A549 (cell line): ENCODE results near the gene IRAK3. TPM values are rescaled to one million over a fixed set of nuclear protein-coding genes. Genes with fewer than 3 reads are reported as not detected.
A peak's percentile ranks its signal among the peaks of the same experiment; 100 is the strongest.

Source experiments
- ATAC-seq, 2 experiments: fragments of 200-7000 bp in 1 of 2; fragments of >200 bp in 1 of 2; cut with Nextera tagmentation in 1 of 2; cut with Tn5 transposase in 1 of 2; 3 replicates each; pipeline versions ENCODE4 v1.8.0 to v1.9.1; 2018 to 2020; ENCODE audit warnings: mild to moderate bottlenecking in 1 of 2, moderate library complexity in 1 of 2
- CTCF ChIA-PET: fragments of 300-600 bp; sonication (Branson Sonifier 250); formaldehyde crosslinking; extraction: SDS; loops from one replicate; lab custom pipeline; 2021; ENCODE audit warnings: antibody characterized with exemption, inconsistent platforms; lab: Yijun Ruan, JAX
- POLR2A ChIA-PET: fragments of 350-600 bp; formaldehyde crosslinking; extraction: SDS; loops from one replicate; lab custom pipeline; 2021; ENCODE audit warnings: antibody characterized with exemption, inconsistent platforms; lab: Yijun Ruan, JAX
- DNase-seq, 2 experiments: peaks; one replicate each; pipeline versions ENCODE4 v3.0.0 to v3.0.0-alpha.2; 2011 to 2016; ENCODE audit warnings: low read depth in 1 of 2, low spot score in 1 of 2
- FAIRE-seq: peaks from 2 replicates; lab custom pipeline; 2011; peaks lifted over from hg19 to GRCh38; lab: Jason Lieb, UNC
- H3K27ac ChIP-seq, 2 experiments: fragments of >200 bp; sonication (Bioruptor Twin); formaldehyde crosslinking; 3 replicates each; pipeline ENCODE4 v1.5.1; 2016 to 2017
- H3K4me1 ChIP-seq: fragments of >200 bp; sonication (Bioruptor Twin); formaldehyde crosslinking; 3 replicates; pipeline ENCODE4 v1.6.1; 2016
- H3K4me2 ChIP-seq: fragments of >200 bp; sonication (Bioruptor Twin); formaldehyde crosslinking; 3 replicates; pipeline ENCODE4 v1.6.1; 2016
- H3K4me3 ChIP-seq: fragments of >200 bp; sonication (Bioruptor Twin); formaldehyde crosslinking; 3 replicates; pipeline ENCODE4 v1.5.1; 2016
- H3K9me3 ChIP-seq: fragments of >200 bp; sonication (Bioruptor Twin); formaldehyde crosslinking; 3 replicates; pipeline ENCODE4 v1.6.1; 2016
- ATOH8 ChIP-seq: fragments of 250-450 bp; sonication (Bioruptor Pico); IDR thresholded peaks from 2 replicates; pipeline ENCODE4 v1.5.0; 2020; ENCODE audit warnings: low read depth, mild to moderate bottlenecking, moderate library complexity
- BHLHE40 ChIP-seq: IDR thresholded peaks from 2 replicates; pipeline ENCODE4 v1.6.1; 2012; ENCODE audit warnings: low read depth, low read length, inconsistent platforms
- CBX8 ChIP-seq: fragments of 200-600 bp; sonication (generic); IDR thresholded peaks from 2 replicates; pipeline ENCODE4 v1.6.1; 2016
- CHD2 ChIP-seq: fragments of 150-350 bp; IDR thresholded peaks from 2 replicates; pipeline ENCODE4 v1.6.1; 2014; ENCODE audit warnings: low read length; ENCODE audit not compliant: partially characterized antibody
- EHMT2 ChIP-seq: fragments of 200-600 bp; sonication (generic); IDR thresholded peaks from 2 replicates; pipeline ENCODE4 v1.6.1; 2016; ENCODE audit warnings: antibody characterized with exemption, low read depth, mild to moderate bottlenecking, moderate library complexity
- ELK1 ChIP-seq: fragments of 150-350 bp; IDR thresholded peaks from 2 replicates; pipeline ENCODE4 v1.6.1; 2014; ENCODE audit warnings: low read depth, mild to moderate bottlenecking, low read length
- ESRRA ChIP-seq: fragments of 150-350 bp; IDR thresholded peaks from 2 replicates; pipeline ENCODE4 v1.6.1; 2014; ENCODE audit warnings: mild to moderate bottlenecking, low read length, borderline replicate concordance
- FOSB ChIP-seq: fragments of 250-450 bp; sonication (Bioruptor Pico); IDR thresholded peaks from 2 replicates; pipeline ENCODE4 v1.5.0; 2020; ENCODE audit warnings: mild to moderate bottlenecking, moderate library complexity
- MAZ ChIP-seq: fragments of 150-350 bp; IDR thresholded peaks from 2 replicates; pipeline ENCODE4 v1.6.1; 2014; ENCODE audit warnings: antibody characterized with exemption, low read depth, low read length, borderline replicate concordance
- MYC ChIP-seq: IDR thresholded peaks from 2 replicates; pipeline ENCODE4 v1.6.1; 2012; ENCODE audit warnings: mild to moderate bottlenecking, inconsistent platforms, low read length, improper control_type of control experiment, borderline replicate concordance
- NPAS2 ChIP-seq: fragments of 250-450 bp; sonication (Bioruptor Pico); IDR thresholded peaks from 2 replicates; pipeline ENCODE4 v1.8.0; 2022; ENCODE audit warnings: mild to moderate bottlenecking, moderate library complexity, borderline replicate concordance
- POLR2AphosphoS2 ChIP-seq: conservative IDR thresholded peaks from 2 replicates; pipeline ENCODE4 v1.6.1; 2012; ENCODE audit warnings: low read length, improper control_type of control experiment, inconsistent platforms
- RAD21 ChIP-seq, 2 experiments: fragments of >200 bp in 1 of 2; sonication (Bioruptor Twin) in 1 of 2; formaldehyde crosslinking in 1 of 2; IDR thresholded peaks in 1 of 2; conservative IDR thresholded peaks in 1 of 2; 2 replicates in 1 of 2; 3 replicates in 1 of 2; pipeline ENCODE4 v1.6.1; 2012 to 2018; ENCODE audit warnings: inconsistent platforms in 1 of 2
- RARB ChIP-seq: fragments of 250-450 bp; sonication (Bioruptor Pico); IDR thresholded peaks from 2 replicates; pipeline ENCODE4 v1.8.0; 2021; ENCODE audit warnings: mild to moderate bottlenecking, moderate library complexity
- RCOR1 ChIP-seq: fragments of 150-350 bp; IDR thresholded peaks from 2 replicates; pipeline ENCODE4 v1.6.1; 2014; ENCODE audit warnings: antibody characterized with exemption, low read length, low read depth
- REST ChIP-seq: fragments of 200-600 bp; sonication (generic); IDR thresholded peaks from 2 replicates; pipeline ENCODE4 v1.6.1; 2016; ENCODE audit warnings: antibody characterized with exemption, mild to moderate bottlenecking, moderate library complexity
- USF2 ChIP-seq: fragments of 450-650 bp; IDR thresholded peaks from 2 replicates; pipeline ENCODE4 v1.6.1; 2014; ENCODE audit warnings: antibody characterized with exemption
- ZC3H11A ChIP-seq: fragments of 450-650 bp; IDR thresholded peaks from 2 replicates; pipeline ENCODE4 v1.6.1; 2014; ENCODE audit warnings: antibody characterized with exemption, mild to moderate bottlenecking
- ZSCAN20 ChIP-seq: fragments of 250-450 bp; sonication (Bioruptor Pico); IDR thresholded peaks from 2 replicates; pipeline ENCODE4 v1.8.0; 2022; ENCODE audit warnings: mild to moderate bottlenecking, moderate library complexity
- WGBS: methylation state at CpG from one replicate; pipeline ENCODE4 v1.1.6; 2017; ENCODE audit errors: missing lambda C conversion rate; 5-methylcytosine and 5-hydroxymethylcytosine counted together
- polyA plus RNA-seq, 4 experiments: library from polyadenylated mRNA; depleted of rRNA in 3 of 4; stranded (reverse); fragments of >200 nt; fragmentation: RNase III in 1 of 4; extraction: RNeasy Plus Mini Kit Qiagen cat#74134 plus additional on column Dnase treatment in 1 of 4; gene quantifications; 2 replicates in 3 of 4; 3 replicates in 1 of 4; pipeline ENCODE4 v1.2.3, GENCODE V29; 2011 to 2017

The IRAK3 gene
- polyA plus RNA-seq, 2 of the 4 experiments (the other 2 are of a cell fraction): 0.06 to 0.25 TPM

GRCh38 chr12:66166561-66166960, 22.5 kb upstream of the IRAK3 start:
- peaks cover 12% of the 10 kb centered on the region for H3K9me3 ChIP-seq
- H3K4me2 ChIP-seq: no peak overlapping the region
- no peak for DNase-seq
- FAIRE-seq: no peak
- ATAC-seq: no peak
- no peak for TF ChIP-seq MYC
- TF ChIP-seq FOSB (CRISPR knock-in tag): no peak
- TF ChIP-seq CBX8: no peak
- no peak for TF ChIP-seq ZSCAN20
- no peak for TF ChIP-seq USF2
- no peak for TF ChIP-seq ATOH8 (CRISPR knock-in tag)
- TF ChIP-seq ELK1: no peak
- no peak for TF ChIP-seq NPAS2 (CRISPR knock-in tag)
- H3K27ac ChIP-seq: no peak overlapping the region
- ChIA-PET CTCF (no interaction called here), POLR2A (no interaction called here)
- H3K4me1 ChIP-seq: peaks cover 6% of the 10 kb centered on the region
- 85% methylated on average over 2 of the region's 2 CpGs for WGBS
- H3K4me3 ChIP-seq: no peak overlapping the region

- 84% methylated on average over 8 of the region's 8 CpGs for WGBS
- TF ChIP-seq CHD2 (no peak), BHLHE40 (no peak), RAD21 (conservative IDR thresholded peaks at IDR 0.05 in 1 of 2, IDR thresholded peaks at IDR 0.05 in 1 of 2) (no peak), ZC3H11A (no peak)
- TF ChIP-seq, all 56 proteins: peak for 0
- FAIRE-seq: no peak
- DNase-seq: no peak
- Histone ChIP-seq H3K27ac (peak overlapping the region; percentile 94 to 99), H3K4me2 (peak overlapping the region; percentile 95), H3K4me1 (peaks cover 6% of the 10 kb centered on the region), H3K4me3 (peak overlapping the region; percentile 56), H3K9me3 (peaks cover 12% of the 10 kb centered on the region)
- ATAC-seq: no peak
- ChIA-PET POLR2A (interaction anchor here (0.6 to 2.1 kb wide), 12 partner anchors 10 to 1101 kb away, joined by 3 to 30 read pairs (median 8); partner anchors contain the start of genes CAND1, HELB and LLPH), CTCF (interaction anchor here (0.7 to 2.2 kb wide), 10 partner anchors 9 to 525 kb away, joined by 3 to 16 read pairs (median 6); partner anchors contain the start of gene LLPH)
Measured at GRCh38 chr12:66168410-66168809, 20.6 kb upstream of the IRAK3 start.

GRCh38 chr12:66169221-66170170, 19.5 kb upstream of the IRAK3 start, which contains the start of gene TMBIM4:
TSS of gene TMBIM4 (minus strand) at chr12:66169996. CDS start at chr12:66169951, 45 bp downstream.
- peaks cover 6% of the 10 kb centered on the region for H3K4me1 ChIP-seq
- ATAC-seq (peak; percentile 99 to 100), FAIRE-seq (peak; percentile 63), DNase-seq (peak; percentile 91 to 97)
- H3K9me3 ChIP-seq: peaks cover 12% of the 10 kb centered on the region
- H3K4me3 ChIP-seq: peak within 1 kb of the TSS; percentile 56
- 2% methylated on average over 55 of the region's 67 CpGs for WGBS
- H3K4me2 ChIP-seq: peak within 1 kb of the TSS; percentile 95
- POLR2A ChIA-PET: interaction anchor here (0.6 to 2.1 kb wide), 33 partner anchors 9 to 1100 kb away, joined by 3 to 30 read pairs (median 4); partner anchors contain the start of genes CAND1, HELB, LEMD3 and LLPH
- peak within 1 kb of the TSS; percentile 94 to 99 for H3K27ac ChIP-seq
- CTCF ChIA-PET: interaction anchor here (0.7 to 2.2 kb wide), 17 partner anchors 8 to 524 kb away, joined by 3 to 16 read pairs (median 5); partner anchors contain the start of gene LLPH
- no peak for TF ChIP-seq USF2
- TF ChIP-seq RARB (CRISPR knock-in tag): peak; percentile 77; the same call in 1 of the 2 replicates
- 0 out of 2 replicates have a peak, but pooled peaks have one; percentile 20 for TF ChIP-seq FOSB (CRISPR knock-in tag)
- no peak; the same call in 1 of the 2 replicates for TF ChIP-seq EHMT2
- no peak for TF ChIP-seq RCOR1
- no peak; the same call in 1 of the 2 replicates for TF ChIP-seq REST
- no peak for TF ChIP-seq POLR2AphosphoS2
- peak; percentile 8; the same call in 1 of the 2 replicates for TF ChIP-seq MAZ
- TF ChIP-seq ESRRA: no peak
- no peak for TF ChIP-seq ELK1
- no peak for TF ChIP-seq NPAS2 (CRISPR knock-in tag)
